C4-2B (cell line): ENCODE results near the gene CCDC188.

ENCODE experiments used
- CTCF ChIP-seq: fragments of 450-650 bp; conservative IDR thresholded peaks from 2 replicates; pipeline ENCODE4 v1.5.1; 2017; ENCODE audit warnings: mild to moderate bottlenecking
- ZFX ChIP-seq: fragments of 450-650 bp; IDR thresholded peaks from 2 replicates; pipeline ENCODE4 v1.6.1; 2017

GRCh38 chr22:20175597-20175900, 24.7 kb upstream of the CCDC188 start:
- TF ChIP-seq CTCF (no peak), ZFX (no peak)
